GM21447 (cell line): Measurements from ENCODE around the gene RSPH1.

Experiments
- ATAC-seq: cut with Tn5 transposase; IDR thresholded peaks from one replicate; pipeline ENCODE4 v1.9.1; 2021; ENCODE audit not compliant: unreplicated experiment

RSPH1 gene

DNA sequence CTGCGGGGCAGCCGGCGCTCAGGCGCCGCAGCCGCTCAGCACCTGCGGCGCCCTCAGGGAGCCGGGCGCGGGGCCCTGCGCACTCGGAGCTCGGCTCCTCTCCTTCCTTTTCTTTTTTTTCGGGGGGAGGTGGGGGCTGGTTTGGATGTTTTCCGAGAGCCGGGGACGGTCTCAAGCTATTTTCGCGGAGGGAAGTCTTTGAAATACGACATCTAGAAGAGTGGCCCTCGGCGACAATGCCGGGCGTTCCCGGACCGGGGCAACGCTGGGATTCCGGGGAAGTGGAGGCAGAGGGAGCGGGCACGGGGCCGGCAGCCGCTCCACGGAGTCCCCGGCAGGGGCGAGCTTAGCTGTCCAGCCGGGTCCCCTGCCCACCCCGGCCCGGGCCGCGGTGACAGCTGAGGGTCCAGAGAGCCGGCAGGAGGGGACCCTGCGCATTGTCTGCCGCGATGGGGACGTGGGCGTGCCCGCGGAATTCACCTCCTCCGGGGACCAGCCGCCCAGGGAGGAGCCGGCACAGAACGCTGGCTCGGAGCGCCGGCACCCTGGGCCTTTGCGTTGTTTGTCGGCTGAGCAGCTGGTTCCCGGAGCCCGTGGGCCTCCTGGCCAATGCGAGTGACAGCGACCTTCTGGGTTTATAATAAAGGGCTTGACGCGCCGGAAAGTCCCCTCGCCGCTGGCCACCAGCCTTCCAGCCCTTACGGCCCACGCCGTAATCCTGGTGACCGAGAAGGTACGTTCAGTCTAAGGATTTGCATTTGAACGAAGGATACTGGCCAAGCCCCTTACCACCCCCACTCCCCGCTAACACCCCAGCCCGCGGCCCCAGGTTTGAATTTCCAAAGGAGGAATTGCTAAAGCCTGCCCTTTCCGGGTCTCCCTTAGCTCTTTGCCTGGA is 18.2 kb upstream of the RSPH1 start:
- peak; percentile 38 for ATAC-seq

DNA sequence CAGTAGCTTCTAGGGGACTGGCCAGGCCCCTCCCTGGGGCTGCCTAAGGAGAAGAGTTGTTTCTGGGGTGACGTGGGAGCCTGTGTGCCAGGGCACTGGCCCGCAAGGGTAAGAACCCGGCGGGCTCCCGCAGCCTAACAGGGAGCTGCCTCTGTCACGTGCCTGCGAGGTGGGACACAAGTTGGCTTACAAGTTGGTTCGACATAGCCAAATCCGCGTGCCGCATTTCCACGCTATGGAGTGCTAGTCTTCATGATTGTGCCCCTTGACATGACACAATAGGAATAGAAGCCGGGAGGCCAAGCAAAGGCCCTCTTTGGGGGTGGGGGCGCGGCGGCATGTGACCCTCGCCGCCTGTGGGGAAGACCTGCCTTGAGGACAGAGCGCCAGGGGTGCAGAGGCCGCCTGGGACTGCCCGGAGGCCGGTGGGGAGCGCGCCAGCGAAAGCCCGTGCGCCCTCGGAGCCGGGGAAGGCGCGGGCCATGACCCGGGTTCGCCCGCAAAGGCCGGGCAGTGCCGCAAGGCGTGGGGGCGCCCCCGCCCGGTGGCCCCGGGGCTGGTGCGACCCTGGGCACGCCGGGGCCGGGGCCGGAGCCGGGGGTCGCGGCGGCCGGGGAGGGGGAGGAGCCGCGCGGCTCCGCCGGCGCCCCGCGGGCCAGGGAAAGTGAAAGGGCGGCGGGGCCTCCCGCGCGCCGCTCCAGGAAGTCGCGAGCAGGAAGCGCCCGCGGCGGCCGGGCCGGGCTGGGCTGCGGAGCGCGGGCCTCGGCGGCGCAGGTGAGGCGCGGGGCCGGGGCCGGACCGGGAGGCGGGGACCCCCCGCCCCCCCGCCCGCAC is 17.3 kb upstream of the RSPH1 start, which contains the start of gene SLC37A1:
Gene SLC37A1 (plus strand): TSS at position 702 of the 834 bp plus-strand sequence. CDS start 4,603 bp downstream, outside the sequence.
- peak; percentile 49 for ATAC-seq

DNA sequence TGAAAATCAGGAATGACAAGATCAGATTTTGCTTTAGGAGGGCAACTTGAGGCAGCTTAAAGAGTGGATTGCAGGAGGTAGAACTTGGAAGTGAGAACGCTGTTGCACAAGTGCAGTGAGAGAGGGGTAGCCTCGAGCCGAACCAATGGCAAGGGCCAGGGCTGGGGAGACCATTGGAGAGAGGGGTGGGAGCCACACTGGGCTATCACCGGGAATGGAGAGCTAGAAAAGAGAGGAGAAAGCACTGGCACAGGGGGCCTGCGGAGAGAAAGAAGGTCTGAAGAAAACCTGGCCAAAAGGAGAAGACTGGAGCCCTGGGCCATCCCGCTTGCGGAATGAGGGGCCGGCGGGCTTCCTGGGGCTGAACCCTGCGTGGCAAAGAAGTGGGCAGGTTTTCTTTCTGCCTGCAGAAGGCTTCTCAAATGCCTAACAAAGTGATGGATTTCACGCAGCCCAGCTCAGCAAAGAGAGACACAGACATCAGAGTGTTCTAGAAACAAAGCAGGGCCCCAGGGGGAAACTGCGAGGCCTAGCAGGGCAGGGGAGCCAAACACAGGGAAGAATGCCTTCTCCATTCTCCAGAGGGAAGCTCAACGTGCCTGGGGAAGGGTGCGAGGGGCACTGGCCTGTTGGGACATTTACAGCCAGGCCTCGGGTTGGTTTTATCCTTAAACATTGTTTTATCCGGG is 16.5 kb upstream of the RSPH1 start:
- ATAC-seq, result no peak

DNA sequence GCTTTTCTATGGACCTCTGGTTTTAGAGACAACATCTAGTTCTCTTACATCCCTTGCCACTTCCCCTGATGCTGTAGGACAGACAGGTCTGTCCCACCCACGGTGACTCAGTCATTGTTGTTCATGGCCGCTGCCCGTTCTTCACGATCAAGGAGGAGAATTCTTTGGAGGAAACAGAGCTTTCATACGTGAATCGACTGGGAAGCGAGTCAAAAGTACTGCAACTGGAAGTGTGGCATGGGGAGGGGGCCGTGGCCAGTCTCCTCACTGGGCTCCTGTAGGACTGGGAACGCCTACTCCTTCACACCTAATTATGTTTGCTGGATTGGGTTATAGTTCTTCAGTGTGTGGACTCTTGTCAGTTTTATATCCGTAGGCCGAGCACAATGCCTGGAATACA is 13.2 kb upstream of the RSPH1 start:
- ATAC-seq, result no peak

DNA sequence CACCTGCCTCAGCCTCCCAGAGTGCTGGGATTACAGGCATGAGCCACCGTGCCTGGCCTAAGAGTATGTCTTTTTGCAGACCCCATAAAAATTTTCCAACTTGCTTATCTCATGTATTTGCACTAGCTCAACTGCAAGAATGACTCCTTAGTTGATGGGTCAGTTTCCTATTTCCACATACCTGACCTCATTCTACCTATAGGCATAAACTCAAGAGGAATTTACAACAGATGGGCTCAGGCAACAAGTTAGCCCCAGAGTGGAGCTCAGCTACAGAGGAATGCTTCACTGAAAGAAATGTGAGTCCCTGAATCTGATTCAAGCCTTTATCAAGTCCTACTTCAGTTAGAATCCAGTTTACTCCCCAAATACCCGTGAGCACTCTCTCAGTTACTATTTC is 12.3 kb upstream of the RSPH1 start:
- no peak for ATAC-seq

DNA sequence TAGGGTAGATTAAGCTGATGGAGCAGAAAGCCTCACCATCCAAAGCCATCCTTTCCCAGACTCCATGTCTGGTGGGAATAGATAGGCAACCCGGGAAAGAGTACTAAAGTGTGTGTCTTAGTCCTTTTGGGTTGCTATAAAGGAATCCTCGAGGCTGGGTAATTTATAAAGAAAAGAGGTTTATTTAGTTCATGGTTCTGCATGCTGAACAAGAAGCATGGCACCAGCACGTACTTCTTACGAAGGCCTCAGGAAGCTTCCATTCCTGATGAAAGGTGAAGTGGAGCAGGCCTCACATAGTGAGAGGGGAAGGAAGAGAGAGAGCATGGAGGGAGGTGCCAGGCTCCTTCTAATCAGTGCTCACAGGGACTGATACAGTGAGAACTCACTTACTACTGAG is 11.4 kb upstream of the RSPH1 start:
- no peak for ATAC-seq

DNA sequence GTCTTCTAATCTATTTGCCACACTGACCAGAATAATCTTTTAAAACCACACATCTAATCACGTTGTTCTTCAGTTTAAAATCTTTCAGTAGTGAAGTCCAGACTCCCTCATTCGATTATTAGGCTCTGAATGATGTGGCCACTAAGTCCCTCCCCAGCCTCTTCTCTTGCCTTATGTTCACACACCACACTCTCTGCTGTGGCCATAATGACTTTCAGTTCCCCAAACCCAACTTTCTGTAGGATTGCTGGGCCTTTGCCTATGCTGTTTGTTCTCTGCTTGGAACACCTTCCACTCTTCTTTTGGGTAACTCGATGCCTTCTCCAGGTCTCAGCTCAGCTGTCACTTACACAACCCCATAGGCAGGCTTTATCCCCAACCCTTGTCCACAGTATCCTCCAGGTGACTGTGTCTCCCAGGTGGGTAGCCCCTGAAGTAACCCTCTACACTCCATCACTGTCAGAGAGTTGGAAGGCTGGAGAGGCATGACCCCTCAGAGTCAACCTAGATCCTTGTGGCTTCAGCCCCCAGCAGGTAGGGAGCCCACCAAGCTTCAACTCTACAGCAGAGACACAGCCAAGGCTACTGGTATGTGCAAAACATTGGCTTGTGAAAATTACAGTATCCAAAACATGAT is 9.2 kb upstream of the RSPH1 start:
- ATAC-seq, result peak; percentile 97

DNA sequence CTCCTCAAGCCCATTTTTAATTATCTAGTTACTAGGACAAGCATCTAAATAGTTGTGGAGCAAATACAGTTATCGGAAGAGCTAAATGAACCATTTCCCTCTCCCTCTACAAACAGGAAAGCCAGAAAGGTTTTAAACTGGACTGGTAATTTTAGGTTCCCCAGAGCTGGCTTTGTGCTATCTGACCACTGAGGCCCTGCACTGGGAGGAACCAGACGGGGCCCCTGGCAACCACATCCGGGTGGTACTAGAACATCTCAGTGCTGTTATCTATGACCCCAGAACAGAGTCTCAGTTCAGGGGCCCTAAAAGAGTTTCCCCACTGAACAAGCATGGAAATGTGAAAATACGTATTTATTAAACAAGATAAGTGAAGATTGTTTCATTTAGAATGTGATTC is 7.7 kb upstream of the RSPH1 start:
- ATAC-seq, result no peak

DNA sequence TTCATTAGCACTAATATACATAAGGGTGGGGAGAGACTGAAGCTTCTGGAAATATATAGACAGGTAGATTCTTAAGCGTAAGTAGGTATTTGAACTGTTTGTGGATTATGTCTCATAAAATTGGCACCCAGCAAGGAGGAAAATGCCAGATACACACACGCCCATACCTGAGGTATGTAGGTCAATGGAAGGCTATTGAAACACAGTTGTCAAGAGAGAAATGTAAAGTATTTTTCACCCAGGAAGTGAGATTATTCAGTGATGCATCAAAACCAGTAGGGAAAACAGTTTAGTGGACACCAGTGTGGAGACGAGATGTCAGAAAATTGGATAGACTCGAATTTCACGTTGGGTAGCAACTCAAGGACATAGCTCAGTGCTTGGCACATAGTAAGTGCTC is 4.7 kb upstream of the RSPH1 start:
- no peak for ATAC-seq

DNA sequence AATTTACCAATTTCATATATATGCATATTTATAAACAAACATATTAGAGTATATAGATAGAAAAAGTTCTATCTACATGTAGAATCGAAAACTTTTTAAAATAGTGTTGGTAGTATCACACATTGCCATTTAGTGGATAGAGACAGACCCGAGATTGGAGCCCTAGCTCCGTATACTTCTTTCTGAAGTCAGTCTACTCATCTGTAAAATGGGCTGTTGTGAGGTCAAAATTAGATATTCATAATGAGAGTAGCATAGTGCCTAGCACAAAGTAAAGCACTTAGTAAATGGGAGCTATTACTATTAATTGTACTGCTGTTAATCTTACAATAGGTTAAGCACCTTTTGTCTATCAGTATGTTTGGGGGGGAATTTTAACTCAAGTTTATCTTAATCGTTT is 4.2 kb upstream of the RSPH1 start:
- ATAC-seq, result no peak

DNA sequence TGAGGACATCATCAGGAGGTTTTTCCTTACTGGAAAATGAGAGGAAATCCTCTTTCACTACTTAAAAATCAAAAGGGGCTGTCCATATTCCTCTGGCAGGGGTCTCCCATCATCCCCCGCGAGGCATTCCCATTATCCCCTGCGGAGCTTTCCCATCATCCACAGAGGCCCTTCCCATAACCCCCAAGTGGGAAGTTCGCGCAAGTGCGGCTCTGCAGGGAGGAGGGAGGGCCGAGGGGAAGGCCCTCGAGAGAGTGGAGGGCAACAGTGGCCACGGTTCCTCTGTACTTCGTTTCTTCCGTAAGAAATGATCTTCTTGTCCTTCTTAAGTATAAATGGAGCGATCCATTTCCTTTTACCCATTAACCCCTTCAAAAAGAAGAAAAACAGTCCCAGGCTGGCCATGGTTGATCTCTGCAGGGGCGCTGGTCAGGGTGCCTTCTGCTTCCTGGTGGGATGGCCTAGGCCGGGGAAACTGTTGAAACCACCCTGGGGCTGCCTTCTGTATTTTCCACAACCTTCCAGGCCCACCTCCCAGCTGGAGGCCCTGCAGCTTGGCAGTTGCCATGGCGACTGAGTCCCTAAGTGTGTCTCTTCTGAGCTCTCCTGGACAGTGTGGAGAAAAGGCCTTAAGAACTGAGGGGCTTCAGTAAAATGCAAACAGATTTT is 3.6 kb upstream of the RSPH1 start:
- no peak for ATAC-seq

DNA sequence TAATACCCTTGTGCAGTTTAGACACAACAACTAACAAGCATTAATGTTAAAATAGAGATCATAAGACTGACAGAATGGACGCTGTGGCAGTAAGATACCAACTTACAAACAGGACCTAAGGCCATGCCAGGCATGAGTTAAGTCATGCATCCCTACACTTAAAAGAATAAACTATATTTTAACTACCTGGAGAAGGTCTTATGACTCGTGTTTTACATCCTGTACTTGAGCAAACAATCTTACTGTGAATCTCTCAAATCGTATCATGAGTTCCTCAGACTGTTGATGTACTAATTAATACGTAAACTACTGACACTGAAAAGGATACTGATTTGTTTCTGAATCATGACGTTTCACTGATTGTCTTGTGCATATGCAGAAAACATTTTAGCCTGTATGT is 2.0 kb upstream of the RSPH1 start:
- no peak for ATAC-seq

DNA sequence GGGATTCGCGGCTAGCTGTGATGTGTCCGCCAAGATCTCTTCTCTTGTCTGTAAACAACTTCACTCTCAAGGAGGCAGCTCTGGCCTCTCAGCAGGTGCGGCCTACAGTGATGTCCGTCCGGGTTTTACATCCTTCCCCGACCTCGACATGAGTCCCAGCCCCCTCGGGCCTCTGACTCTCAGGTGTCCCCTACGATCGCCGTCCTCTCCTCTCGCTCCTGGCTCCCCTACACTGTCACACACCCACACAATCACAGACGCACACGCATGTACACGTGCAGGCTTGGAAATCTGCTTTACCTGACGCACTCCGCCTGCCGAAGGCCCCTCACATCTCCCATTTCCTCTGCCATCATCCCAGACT is 797 bp upstream of the RSPH1 start:
- peak; percentile 2 for ATAC-seq

DNA sequence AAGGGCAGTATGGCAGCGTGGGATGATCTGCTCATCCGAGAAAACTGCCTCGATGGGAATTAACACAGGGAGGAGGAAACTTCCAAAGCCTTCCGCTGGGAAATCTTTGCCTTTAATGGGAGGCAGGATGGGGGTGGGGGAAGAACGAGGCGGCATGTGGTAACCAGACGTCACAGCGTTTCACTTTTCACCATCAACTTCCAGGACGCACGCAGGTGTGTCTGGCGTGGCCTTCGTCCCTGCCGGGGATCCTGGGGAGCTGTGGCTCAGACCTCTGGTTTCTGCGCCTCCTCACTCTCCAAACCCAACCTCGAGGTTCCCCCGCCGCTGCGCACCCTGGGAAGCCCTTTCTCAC is 282 bp downstream of the RSPH1 start:
- peak; percentile 26 for ATAC-seq

DNA sequence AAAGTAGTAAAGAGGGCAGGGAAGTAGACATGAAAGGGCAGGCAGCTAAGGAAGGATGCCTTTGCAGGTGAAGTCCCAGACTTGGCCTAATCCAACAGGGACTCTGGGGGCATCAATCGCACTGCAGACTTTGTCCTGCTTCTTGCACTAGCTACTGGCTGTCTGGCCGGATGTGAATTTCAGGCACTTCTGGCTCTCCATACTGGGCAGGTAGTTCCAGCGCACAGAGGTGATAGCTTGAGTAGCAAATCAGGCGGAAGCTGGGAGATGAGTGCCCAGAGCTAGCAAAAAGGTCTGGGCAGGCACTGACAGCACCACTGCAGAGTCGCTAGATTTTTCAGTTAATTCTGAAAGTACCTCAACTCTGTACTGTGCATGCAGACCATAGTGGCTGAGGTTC is 997 bp downstream of the RSPH1 start:
- ATAC-seq, result no peak

DNA sequence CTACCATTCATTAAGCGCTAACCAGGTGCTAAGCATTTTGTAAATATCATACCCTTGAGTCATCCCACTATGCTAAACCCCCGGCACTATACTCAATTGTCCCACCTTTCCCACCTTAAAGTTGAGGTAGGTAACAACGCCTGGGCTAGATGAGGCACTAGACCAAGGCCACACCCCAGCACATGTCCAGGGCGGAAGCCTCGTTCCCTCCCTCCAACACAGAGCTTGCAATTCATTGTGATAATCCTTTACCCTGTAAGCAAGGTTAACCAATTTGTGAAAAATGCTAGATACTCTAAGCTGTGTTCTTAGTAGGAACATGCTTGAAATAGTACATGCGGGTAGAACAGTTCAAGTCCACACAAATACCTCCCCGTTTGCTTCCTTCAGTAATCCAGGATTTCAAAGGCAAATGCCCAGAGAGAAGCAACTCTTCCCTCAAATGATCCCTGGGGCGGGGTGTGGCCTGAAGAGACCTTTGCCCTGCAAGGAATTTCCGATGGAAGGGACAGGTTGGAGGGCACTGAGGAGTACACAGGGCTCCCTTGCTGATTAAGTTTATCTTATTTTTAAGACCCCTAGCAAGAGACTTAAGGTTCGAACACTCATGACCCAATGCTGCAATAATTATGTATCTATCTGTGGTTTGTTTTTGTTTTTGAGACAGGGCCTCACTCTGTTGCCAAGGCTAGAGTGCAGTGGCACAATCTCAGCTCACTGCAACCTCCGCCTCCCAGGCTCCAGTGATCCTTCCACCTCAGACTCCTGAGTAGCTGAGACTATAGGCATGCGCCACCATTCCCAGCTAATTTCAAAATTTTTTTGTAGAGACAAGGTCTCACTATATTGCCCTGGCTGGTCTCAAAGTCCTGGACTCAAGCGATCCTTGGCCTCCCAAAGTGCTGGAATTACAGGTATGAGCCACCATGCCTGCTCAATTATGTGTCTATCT is 2.6 kb downstream of the RSPH1 start:
- ATAC-seq, result no peak

DNA sequence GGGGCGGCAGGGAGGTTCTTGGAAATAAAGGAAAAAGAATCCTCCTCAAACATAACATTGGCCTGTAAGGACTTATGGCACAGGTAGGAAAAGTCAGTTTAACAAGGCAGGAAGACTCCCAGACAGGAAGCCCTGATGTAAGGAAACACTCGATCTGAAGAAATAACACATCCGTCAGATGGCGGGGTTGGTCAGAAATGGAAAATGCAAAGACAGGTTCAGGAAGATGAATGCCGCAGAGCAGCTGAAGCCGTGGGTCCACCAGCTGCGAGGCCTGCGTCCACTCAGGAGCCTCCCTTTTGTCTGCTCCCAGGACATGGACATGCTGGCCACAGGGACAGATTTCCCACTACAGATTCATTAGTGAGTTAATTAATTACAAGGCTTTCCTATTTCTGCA is 3.8 kb downstream of the RSPH1 start:
- no peak for ATAC-seq

DNA sequence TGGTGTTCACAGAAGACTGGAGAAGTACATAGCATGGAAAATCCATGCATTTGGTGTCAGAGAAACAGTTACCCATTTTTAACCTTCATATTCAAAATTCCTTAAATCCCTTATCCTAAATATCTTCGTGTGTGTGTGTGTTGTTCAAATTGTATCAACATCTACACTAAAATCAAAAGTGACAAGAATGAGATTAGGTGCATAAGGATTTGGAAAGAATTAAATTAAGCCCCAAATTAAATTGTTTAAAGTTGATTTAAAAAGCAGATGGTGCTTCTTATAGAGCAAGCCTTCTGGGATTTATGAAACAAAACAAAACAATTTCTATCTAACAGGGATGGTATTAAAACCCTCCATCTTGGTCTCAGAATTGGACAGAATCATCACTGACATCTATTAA is 4.7 kb downstream of the RSPH1 start:
- ATAC-seq, result no peak

DNA sequence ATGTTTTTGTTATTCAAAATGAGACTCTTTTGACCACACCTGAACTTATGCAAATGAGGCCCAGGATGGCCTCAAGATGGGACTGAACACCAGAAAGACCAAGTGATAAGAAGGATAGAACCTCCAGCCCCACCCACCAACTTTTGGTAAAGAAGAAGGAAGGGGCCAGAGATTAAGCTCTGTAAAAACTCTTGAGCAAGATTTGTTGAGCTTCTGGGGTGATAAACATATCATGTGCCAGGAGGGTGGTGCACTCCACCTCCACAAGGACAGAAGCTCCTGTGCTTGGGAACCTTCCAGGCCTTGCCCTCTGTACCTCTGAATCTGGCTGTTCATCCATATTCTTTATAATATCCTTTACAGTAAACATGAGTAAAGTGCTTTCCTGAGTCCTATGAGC is 5.3 kb downstream of the RSPH1 start:
- ATAC-seq, result no peak

DNA sequence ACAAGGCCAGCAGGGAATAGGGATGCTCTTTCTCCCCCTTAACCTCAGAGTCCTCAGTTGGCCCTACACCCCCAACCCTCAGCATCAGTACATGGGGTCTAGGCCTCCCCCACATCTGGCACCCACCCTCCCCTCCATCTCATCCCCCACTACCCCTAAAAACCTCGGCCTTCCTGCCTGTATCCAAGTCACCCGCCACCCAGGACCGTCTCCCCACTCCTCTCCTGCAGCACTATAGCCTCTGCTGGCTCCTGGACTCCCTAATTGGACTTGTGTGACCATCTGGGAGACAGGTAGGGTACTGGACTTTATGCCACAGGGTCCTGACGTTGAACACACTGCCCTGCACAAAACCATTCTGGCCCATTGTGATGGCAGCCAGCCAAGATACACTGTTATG is 6.0 kb downstream of the RSPH1 start:
- ATAC-seq, result no peak
